GM21723 (cell line): ENCODE data around the gene HMGCS1.
"Not testable (repeated sequence)": the region's sequence is repeated elsewhere in the genome, so short reads cannot be mapped to it uniquely, and the experiment has no call there.

Source experiments
- ATAC-seq: cut with Tn5 transposase; IDR thresholded peaks from one replicate; pipeline ENCODE4 v1.9.1; 2021; ENCODE audit warnings: mild to moderate bottlenecking, moderate library complexity; ENCODE audit not compliant: unreplicated experiment

Gene HMGCS1

DNA sequence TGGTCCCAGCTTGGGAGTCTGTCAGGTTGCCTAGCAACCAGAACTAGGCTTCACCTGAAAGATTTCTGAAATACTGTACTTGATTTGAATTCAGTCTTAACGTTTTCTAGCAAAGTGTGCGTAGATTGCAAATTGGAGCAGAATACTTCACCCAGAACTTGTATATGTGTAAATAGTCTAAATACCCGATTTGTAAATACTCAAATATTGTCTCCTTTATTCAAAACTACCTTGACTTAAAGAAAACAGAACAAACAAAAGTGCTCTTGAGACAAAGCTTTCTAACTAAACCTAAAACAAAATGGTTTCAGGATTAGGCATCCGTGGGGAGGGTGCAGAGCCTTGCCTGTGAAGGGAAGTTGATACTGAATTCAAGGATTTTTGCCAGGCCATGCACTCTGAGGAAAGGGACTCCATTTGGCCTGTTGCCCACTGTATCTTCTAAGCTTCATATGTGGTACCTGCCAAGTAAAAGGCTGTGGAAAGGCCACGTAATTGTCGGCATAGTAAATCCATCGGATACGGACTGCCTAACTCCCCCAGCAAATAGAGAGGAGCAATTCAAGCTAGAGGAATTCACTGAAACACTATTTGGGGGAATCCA is 744 bp upstream of the HMGCS1 start:
- no peak for ATAC-seq

GRCh38 chr5:43312699-43313034 is 545 bp downstream of the HMGCS1 start:
- ATAC-seq = peak; percentile 12

DNA sequence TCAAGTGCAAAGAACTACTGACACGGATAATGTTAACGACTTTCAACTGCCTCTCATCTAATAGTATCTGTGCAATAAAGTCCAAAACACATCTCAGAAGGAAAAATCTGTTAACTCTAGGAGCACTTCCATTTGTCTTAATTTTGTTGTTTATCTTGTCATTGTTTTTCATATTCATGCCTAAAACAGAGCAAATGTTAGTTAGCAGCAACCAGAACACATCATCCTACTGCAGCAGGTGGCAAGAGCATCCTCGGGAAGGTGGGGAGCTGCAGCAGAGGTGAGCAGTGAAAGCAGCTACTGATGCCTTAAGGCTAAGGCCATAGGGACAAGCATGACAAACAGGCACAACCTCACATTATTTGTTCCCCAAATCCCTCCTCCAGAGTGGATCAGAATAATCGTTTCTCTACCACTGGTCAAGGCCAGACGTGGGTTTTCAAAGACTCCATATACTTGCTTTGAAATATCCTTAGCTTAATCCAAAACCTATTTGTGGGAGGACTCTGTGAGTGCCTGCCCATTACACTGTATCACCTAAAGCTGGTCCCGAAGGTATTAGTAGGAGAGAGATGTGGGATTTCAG is 1.0 kb downstream of the HMGCS1 start:
- no peak for ATAC-seq

DNA sequence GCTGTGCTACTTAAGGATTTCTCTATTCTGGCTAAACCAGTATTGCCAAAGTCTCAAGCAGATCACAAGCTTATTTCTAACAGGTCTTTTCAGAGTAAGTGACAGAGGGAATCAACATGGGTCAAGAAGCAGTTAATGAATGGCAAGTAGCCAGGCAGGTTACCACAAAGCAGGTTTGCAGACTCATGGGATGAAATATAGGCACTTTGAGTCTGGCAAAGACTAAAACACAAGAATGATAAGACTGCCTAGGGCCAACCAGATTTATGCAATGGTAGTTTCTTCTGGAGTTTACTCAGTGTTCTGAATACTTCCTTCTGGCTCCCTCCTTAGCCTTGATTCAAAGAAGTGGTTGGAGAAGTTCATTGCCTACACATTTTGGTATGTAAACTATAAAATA is 3.6 kb downstream of the HMGCS1 start:
- no peak for ATAC-seq

DNA sequence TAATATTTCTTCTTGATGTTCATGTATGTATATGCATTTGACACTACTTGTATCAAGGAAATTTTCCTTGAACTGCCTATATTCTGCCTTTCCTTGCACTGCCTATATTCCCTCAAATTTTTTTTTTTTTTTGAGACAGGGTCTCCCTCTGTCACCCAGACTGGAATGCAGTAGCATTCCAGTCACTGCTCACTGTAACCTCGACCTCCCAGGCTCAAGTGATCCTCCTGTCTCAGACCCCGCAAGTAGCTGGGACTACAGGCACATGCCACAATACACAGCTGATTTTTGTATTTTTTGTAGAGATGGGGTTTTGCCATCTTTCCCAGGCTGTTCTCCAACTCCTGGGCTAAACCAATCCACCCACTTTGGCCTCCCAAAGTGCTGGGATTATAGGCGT is 4.1 kb downstream of the HMGCS1 start:
- ATAC-seq = no peak

DNA sequence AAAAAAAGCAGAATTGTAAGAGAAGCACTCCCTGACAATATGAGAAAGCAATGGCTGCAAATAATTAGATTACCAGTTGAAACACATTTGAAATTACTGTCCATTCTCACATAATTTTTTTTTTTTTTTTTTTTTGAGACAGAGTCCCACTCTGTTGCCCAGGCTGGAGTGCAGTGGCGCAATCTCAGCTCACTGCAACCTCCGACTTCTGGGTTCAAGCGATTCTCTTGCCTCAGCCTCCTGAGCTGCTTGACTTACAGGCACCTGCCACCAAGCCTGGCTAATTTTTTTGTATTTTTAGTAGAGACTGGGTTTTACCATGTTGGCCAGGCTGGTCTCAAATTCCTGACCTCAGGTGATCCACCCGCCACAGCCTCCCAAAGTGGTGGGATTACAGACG is 6.3 kb downstream of the HMGCS1 start:
- ATAC-seq = not testable (repeated sequence)

DNA sequence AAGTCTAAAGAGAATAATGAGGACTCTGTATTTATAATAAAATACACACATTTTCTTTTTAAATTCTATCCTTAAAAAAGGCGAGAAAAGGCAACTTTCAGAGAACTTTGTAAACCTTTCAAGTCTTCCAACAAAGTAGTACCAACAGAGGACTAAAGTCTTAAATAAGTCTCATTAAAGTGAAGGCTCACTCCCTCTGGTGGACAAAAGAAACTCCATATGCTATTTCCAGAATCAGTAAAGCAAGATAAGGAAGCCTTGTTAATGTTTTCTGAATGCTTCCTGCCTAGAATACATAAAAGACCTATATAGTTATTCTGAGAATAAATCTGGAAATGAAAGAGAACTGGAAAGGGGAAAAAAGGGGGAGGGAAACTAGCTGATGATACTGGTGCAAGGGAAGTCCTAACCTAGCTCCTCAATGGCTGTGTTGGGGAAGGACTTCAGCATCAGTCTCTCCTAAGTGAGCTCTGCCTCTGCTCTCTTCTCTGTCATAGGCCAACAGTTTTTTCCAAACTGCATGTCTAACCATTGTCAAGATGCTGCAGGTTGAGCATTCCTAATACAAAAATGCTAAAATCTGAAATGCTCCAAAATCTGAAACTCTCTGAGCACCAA is 7.2 kb downstream of the HMGCS1 start:
- ATAC-seq = peak; percentile 49

GRCh38 chr5:43304525-43304924 is 8.7 kb downstream of the HMGCS1 start:
- peak; percentile 62 for ATAC-seq

- no peak for ATAC-seq
These were observed 10.0 kb downstream of the HMGCS1 start for GRCh38 chr5:43303242-43303641.

DNA sequence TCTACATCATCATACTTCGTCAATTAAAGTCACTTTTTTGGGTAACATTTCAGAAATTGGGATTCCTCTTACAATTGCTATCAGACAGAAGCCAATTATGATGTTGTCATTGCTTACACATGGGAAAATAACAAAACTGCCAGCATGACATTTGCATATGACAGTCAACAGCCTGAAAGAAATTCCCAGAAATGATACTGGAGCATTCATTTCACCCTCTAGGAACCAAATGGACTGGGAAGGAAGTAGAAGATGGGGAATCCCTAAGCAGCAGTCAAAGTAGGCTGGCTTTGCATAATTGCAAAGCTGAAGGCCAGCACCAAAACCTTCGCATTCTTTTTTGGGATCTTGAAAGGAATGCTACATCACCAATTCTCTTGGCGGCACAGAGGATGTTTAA is 10.7 kb downstream of the HMGCS1 start:
- no peak for ATAC-seq

DNA sequence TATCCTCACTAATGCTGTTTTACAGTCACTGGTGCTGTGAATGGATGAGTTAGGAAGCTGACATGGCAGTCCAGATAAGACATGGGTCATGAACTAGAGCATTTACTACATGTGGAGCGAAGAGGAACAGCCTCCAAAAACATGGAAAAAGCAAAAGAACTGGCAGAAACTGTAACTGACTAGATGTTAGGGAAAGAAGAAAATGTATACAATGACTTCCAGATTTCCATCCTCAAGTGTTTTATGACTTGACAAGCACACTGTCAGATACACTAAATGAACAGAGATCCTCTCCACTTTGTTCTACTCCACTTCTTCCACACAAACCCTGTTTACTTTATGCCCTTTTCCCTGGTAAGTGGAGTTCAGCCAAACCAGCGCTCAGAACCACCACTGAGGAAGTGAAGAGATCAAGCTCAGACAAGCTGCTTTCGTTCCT is 11.5 kb downstream of the HMGCS1 start:
- ATAC-seq = no peak

DNA sequence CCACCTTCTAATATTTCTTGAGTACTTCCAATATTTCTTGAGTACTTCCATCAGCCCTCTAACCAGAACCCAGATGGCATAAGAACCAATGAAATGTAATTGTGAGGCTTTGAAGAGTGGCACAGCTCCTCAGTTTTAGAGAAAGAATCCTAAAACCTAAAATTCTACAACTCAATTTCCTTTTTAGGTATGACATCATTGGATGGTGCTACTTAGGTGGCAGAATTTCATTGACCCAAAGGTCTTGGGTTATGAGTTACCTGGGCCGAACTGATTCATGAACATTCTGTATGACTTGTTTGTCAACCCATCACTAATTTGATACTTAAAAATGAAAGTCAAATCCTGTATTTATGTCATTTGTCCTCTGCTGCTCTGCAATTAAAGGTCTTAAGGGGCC is 13.1 kb downstream of the HMGCS1 start:
- no peak for ATAC-seq

DNA sequence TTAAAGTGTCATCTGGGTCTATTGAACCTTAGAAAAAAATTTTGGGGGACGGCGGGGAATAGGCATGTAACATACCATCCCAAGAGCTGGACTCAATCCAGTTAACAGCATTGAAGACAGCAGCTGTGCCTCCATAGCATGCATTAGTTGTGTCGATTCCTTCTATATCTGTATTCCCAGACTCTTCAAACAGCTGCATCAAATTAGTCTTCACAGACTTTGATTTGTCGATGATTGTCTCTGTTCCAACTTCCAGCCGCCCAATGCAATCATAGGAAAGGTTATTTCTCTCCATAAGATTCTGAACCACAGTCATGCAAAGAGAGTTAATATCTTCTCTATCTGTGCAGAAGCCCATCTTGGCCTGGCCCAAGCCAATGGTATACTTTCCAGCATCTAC is 14.8 kb downstream of the HMGCS1 start:
- ATAC-seq = no peak

- no peak for ATAC-seq
These were observed 16.4 kb downstream of the HMGCS1 start for GRCh38 chr5:43296835-43297234.

GRCh38 chr5:43295202-43295601 is 18.0 kb downstream of the HMGCS1 start:
- ATAC-seq = no peak

GRCh38 chr5:43294226-43294625 is 19.0 kb downstream of the HMGCS1 start:
- ATAC-seq = no peak

- ATAC-seq = no peak
These were observed 22.5 kb downstream of the HMGCS1 start for GRCh38 chr5:43290726-43291125.

- no peak for ATAC-seq
These were observed 24.9 kb downstream of the HMGCS1 start for GRCh38 chr5:43288269-43288831.

GRCh38 chr5:43287493-43287892 is 25.7 kb downstream of the HMGCS1 start:
- ATAC-seq = no peak

GRCh38 chr5:43286623-43287022 is 26.6 kb downstream of the HMGCS1 start:
- ATAC-seq = no peak

GRCh38 chr5:43281840-43282658 is 31.2 kb downstream of the HMGCS1 start:
- ATAC-seq = no peak
